ENCODE measurements around the gene TGM1.
"Not testable (repeated sequence)": the region's sequence is repeated elsewhere in the genome, so short reads cannot be mapped to it uniquely, and the experiment has no call there.

DNA sequence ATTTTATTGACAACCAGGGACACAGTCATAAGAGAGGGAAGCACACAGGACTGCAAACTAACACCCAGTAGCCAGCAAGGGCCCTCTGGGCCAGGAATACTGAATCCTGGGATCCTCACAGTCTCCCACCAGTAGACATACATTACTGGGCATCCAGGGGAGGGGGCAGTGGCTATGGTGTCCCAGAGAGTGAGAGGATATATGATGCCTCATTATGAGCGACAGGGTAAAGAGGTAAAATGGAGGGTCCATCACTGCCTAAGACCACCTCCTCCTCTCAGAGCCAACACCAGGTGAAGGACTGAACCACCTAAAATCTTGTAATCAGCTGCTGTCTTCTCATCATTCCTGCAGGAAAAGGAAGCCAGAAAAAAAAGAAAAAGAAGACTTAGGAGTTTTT is 46.1 kb downstream of the TGM1 start:
- TF ChIP-seq POLR2AphosphoS5, POLR2A (IDR thresholded peaks at IDR 0.05; ENCODE audit: low read depth, low read length): not testable (repeated sequence)

All from GM12891 (cell line).